GM23338 (cell line): ENCODE measurements around the gene ARMC5. TPM values are rescaled to one million over a fixed set of nuclear protein-coding genes. Genes with fewer than 3 reads are reported as not detected.

Experiments
- ATAC-seq: fragments of 200-7000 bp; cut with Tn5 transposase; 3 replicates; pipeline ENCODE4 v1.9.1; 2020
- DNase-seq: peaks from one replicate; pipeline ENCODE4 v3.0.0-alpha.2; 2015; ENCODE audit warnings: low spot score
- H2AFZ ChIP-seq: fragments of 200-600 bp; sonication (generic); 2 replicates; pipeline ENCODE4 v1.8.0; 2016; ENCODE audit warnings: antibody characterized with exemption, mild to moderate bottlenecking, moderate library complexity
- H3F3A ChIP-seq: fragments of 200-600 bp; sonication (generic); replicated peaks from 2 replicates; pipeline ENCODE4 v1.8.0; 2017; ENCODE audit warnings: antibody characterized with exemption, mixed run types, low read depth
- H3K27ac ChIP-seq: fragments of 200-600 bp; sonication (generic); 2 replicates; pipeline ENCODE4 v1.6.1; 2016; ENCODE audit warnings: low read depth
- H3K27me3 ChIP-seq: fragments of 200-600 bp; sonication (generic); 2 replicates; pipeline ENCODE4 v1.8.0; 2016; ENCODE audit warnings: mild to moderate bottlenecking, mixed run types, moderate library complexity; ENCODE audit not compliant: insufficient read depth
- H3K36me3 ChIP-seq: fragments of 200-600 bp; sonication (generic); 2 replicates; pipeline ENCODE4 v1.8.0; 2016; ENCODE audit warnings: mild to moderate bottlenecking; ENCODE audit not compliant: insufficient read depth
- H3K4me1 ChIP-seq: fragments of 200-600 bp; sonication (generic); 2 replicates; pipeline ENCODE4 v1.8.0; 2016; ENCODE audit warnings: mild to moderate bottlenecking, moderate library complexity; ENCODE audit not compliant: insufficient read depth
- H3K4me2 ChIP-seq: fragments of 200-600 bp; sonication (generic); 2 replicates; pipeline ENCODE4 v1.7.1; 2017; ENCODE audit warnings: mixed run types
- H3K4me3 ChIP-seq: fragments of 200-600 bp; sonication (generic); 2 replicates; pipeline ENCODE4 v1.6.1; 2016; ENCODE audit warnings: mixed run types
- H3K79me2 ChIP-seq: fragments of 200-600 bp; sonication (generic); replicated peaks from 2 replicates; pipeline ENCODE4 v1.8.0; 2017; ENCODE audit warnings: mild to moderate bottlenecking; ENCODE audit not compliant: insufficient read depth
- H3K9me2 ChIP-seq: fragments of 200-600 bp; sonication (generic); 2 replicates; pipeline ENCODE4 v1.8.0; 2017; ENCODE audit not compliant: insufficient read depth
- H4K20me1 ChIP-seq: fragments of 200-600 bp; sonication (generic); replicated peaks from 2 replicates; pipeline ENCODE4 v1.8.0; 2017; ENCODE audit warnings: mild to moderate bottlenecking; ENCODE audit not compliant: insufficient read depth
- H3K27ac Mint-ChIP-seq: 2 replicates; pipeline ENCODE4 v1.8.0; 2020; ENCODE audit warnings: inconsistent platforms, mild to moderate bottlenecking, moderate library complexity, mixed read lengths
- H3K27me3 Mint-ChIP-seq: 3 replicates; pipeline ENCODE4 v1.8.0; 2022; ENCODE audit warnings: low read depth, mild to moderate bottlenecking, moderate library complexity, mixed read lengths, inconsistent platforms; ENCODE audit not compliant: insufficient read depth, poor library complexity
- H3K36me3 Mint-ChIP-seq: 3 replicates; pipeline ENCODE4 v1.8.0; 2021; ENCODE audit warnings: low read depth, mild to moderate bottlenecking, inconsistent platforms, moderate library complexity, mixed read lengths
- H3K4me1 Mint-ChIP-seq: 3 replicates; pipeline ENCODE4 v1.8.0; 2020; ENCODE audit warnings: mild to moderate bottlenecking, inconsistent platforms, mixed read lengths
- H3K4me3 Mint-ChIP-seq: 3 replicates; pipeline ENCODE4 v1.8.0; 2021; ENCODE audit warnings: moderate library complexity, mild to moderate bottlenecking, inconsistent platforms, mixed read lengths
- H3K9me3 Mint-ChIP-seq: 3 replicates; pipeline ENCODE4 v1.8.0; 2020; ENCODE audit warnings: moderate library complexity, mild to moderate bottlenecking, inconsistent platforms, mixed read lengths
- JUNB ChIP-seq: IDR thresholded peaks from one replicate; pipeline ENCODE4 v1.6.1; 2016; ENCODE audit warnings: antibody characterized with exemption; ENCODE audit not compliant: unreplicated experiment
- NANOG ChIP-seq: IDR thresholded peaks from 2 replicates; pipeline ENCODE4 v1.6.1; 2016; ENCODE audit warnings: antibody characterized with exemption, borderline replicate concordance
- POLR2AphosphoS5 ChIP-seq: IDR thresholded peaks from 2 replicates; pipeline ENCODE4 v1.6.1; 2016; ENCODE audit warnings: antibody characterized with exemption, low read depth
- ZNF331 ChIP-seq: fragments of 250-450 bp; sonication (Bioruptor Pico); IDR thresholded peaks from 2 replicates; pipeline ENCODE4 v1.5.0; 2020; ENCODE audit warnings: low read depth, mild to moderate bottlenecking, moderate library complexity
- ZNF462 ChIP-seq: fragments of 250-450 bp; sonication (Bioruptor Pico); IDR thresholded peaks from 2 replicates; pipeline ENCODE4 v1.5.0; 2020; ENCODE audit warnings: mild to moderate bottlenecking, moderate library complexity
- polyA plus RNA-seq: library from polyadenylated mRNA; unstranded; fragments of >200 nt; fragmentation: Nextera tagmentation; extraction: Ambion mirVana; gene quantifications from 2 replicates; pipeline ENCODE4 v1.2.1, GENCODE V29; 2016
- total RNA-seq: library from RNA; depleted of rRNA; stranded (reverse); fragments of >200 nt; shearing (Covaris generic); gene quantifications from 2 replicates; pipeline ENCODE4 v1.2.3, GENCODE V29; 2014

Gene ARMC5
- total and polyA plus RNA-seq, 2 experiments from 2014 or later: 5.9 to 11.3 TPM

GRCh38 chr16:31491778-31492418 is 32.6 kb downstream of the ARMC5 start (continued):
- TF ChIP-seq ZNF462 (no peak), NANOG (no peak), JUNB (no peak), ZNF331 (CRISPR knock-in tag) (no peak)

GRCh38 chr16:31493506-31494125 is 34.3 kb downstream of the ARMC5 start:
- H3K27ac ChIP-seq: no peak overlapping the region
- no peaks in the 10 kb centered on the region for H3K9me2 ChIP-seq
- DNase-seq: no peak
- no peaks in the 10 kb centered on the region; the same call in 1 of the 3 replicates for H3K9me3 Mint-ChIP-seq
- no peak overlapping the region for H2AFZ ChIP-seq
- H3K4me2 ChIP-seq: no peak overlapping the region
- H3K4me3 ChIP-seq: no peak overlapping the region
- no peaks in the 10 kb centered on the region for H4K20me1 ChIP-seq
- no peak overlapping the region for H3K27ac Mint-ChIP-seq
- H3K36me3 Mint-ChIP-seq: peaks cover 38% of the 10 kb centered on the region
- no peaks in the 10 kb centered on the region for H3K36me3 ChIP-seq
- peaks cover 10% of the 10 kb centered on the region; the same call in 2 of the 3 replicates for H3K4me1 Mint-ChIP-seq
- H3K79me2 ChIP-seq: no peaks in the 10 kb centered on the region
- H3K4me1 ChIP-seq: no peaks in the 10 kb centered on the region
- peaks cover 18% of the 10 kb centered on the region for H3K27me3 ChIP-seq
- no peak for ATAC-seq
- H3K27me3 Mint-ChIP-seq: peaks cover 20% of the 10 kb centered on the region
- no peaks in the 10 kb centered on the region for H3F3A ChIP-seq
- H3K4me3 Mint-ChIP-seq: no peak overlapping the region
- TF ChIP-seq ZNF462 (no peak), ZNF331 (CRISPR knock-in tag) (no peak), POLR2AphosphoS5 (no peak)
